Activated gamma-delta T cell treated with Interleukin-2 at 50 U/mL for 16 hours (primary cell): ENCODE data around the gene OBP2A.

Source experiments
- DNase-seq: peaks from one replicate; pipeline ENCODE4 v3.0.0-alpha.2; 2020

Gene OBP2A

GRCh38 chr9:135581636-135582426 is 35.9 kb downstream of the OBP2A start:
- no peak for DNase-seq

GRCh38 chr9:135582541-135582940 is 36.6 kb downstream of the OBP2A start:
- no peak for DNase-seq

- no peak for DNase-seq
Observed at GRCh38 chr9:135582966-135583687, 37.2 kb downstream of the OBP2A start.

- DNase-seq = no peak
Observed at GRCh38 chr9:135583688-135584011, 37.7 kb downstream of the OBP2A start.

GRCh38 chr9:135584371-135584770 is 38.4 kb downstream of the OBP2A start:
- DNase-seq = no peak

GRCh38 chr9:135584934-135585333 is 39.0 kb downstream of the OBP2A start:
- no peak for DNase-seq

GRCh38 chr9:135586601-135587109 is 40.7 kb downstream of the OBP2A start:
- no peak for DNase-seq

- no peak for DNase-seq
Observed at GRCh38 chr9:135587658-135588057, 41.7 kb downstream of the OBP2A start.

- DNase-seq = no peak
Observed at GRCh38 chr9:135588371-135588770, 42.4 kb downstream of the OBP2A start.

GRCh38 chr9:135588886-135589595 is 43.1 kb downstream of the OBP2A start:
- no peak for DNase-seq

GRCh38 chr9:135589596-135590485 is 43.9 kb downstream of the OBP2A start:
- no peak for DNase-seq

- DNase-seq = no peak
Observed at GRCh38 chr9:135590486-135591079, 44.7 kb downstream of the OBP2A start.

GRCh38 chr9:135591506-135592330 is 45.8 kb downstream of the OBP2A start:
- no peak for DNase-seq

- no peak for DNase-seq
Observed at GRCh38 chr9:135592331-135592590, 46.3 kb downstream of the OBP2A start.

GRCh38 chr9:135592625-135593024 is 46.7 kb downstream of the OBP2A start:
- no peak for DNase-seq

- DNase-seq = no peak
Observed at GRCh38 chr9:135596211-135596610, 50.3 kb downstream of the OBP2A start.
